ENCODE results near the gene LDLRAD3. TPM values are rescaled to one million over a fixed set of nuclear protein-coding genes. Genes with fewer than 3 reads are reported as not detected.

LDLRAD3 gene
- total RNA-seq, 1 donor from 2014 or later: 21.6 TPM

GRCh38 chr11:36214480-36214879 is 270.6 kb downstream of the LDLRAD3 start:
- no peak overlapping the region for H3K4me3 ChIP-seq
- no peaks in the 10 kb centered on the region for H3K4me1 ChIP-seq
- H3K36me3 ChIP-seq: no peaks in the 10 kb centered on the region
- H3K27ac ChIP-seq: no peak overlapping the region
- intact Hi-C loops (cut with DNase I): no loop called here
- H3K27me3 ChIP-seq: no peaks in the 10 kb centered on the region
- DNase-seq (ENCODE audit: low spot score in 2 of 2): no peak
- TF ChIP-seq, protein P1, sequence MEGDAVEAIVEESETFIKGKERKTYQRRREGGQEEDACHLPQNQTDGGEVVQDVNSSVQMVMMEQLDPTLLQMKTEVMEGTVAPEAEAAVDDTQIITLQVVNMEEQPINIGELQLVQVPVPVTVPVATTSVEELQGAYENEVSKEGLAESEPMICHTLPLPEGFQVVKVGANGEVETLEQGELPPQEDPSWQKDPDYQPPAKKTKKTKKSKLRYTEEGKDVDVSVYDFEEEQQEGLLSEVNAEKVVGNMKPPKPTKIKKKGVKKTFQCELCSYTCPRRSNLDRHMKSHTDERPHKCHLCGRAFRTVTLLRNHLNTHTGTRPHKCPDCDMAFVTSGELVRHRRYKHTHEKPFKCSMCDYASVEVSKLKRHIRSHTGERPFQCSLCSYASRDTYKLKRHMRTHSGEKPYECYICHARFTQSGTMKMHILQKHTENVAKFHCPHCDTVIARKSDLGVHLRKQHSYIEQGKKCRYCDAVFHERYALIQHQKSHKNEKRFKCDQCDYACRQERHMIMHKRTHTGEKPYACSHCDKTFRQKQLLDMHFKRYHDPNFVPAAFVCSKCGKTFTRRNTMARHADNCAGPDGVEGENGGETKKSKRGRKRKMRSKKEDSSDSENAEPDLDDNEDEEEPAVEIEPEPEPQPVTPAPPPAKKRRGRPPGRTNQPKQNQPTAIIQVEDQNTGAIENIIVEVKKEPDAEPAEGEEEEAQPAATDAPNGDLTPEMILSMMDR (IDR thresholded peaks at IDR 0.05): no peak
- peaks cover 0 to 3% of the 10 kb centered on the region in 2 donors for H3K9me3 ChIP-seq

DNA sequence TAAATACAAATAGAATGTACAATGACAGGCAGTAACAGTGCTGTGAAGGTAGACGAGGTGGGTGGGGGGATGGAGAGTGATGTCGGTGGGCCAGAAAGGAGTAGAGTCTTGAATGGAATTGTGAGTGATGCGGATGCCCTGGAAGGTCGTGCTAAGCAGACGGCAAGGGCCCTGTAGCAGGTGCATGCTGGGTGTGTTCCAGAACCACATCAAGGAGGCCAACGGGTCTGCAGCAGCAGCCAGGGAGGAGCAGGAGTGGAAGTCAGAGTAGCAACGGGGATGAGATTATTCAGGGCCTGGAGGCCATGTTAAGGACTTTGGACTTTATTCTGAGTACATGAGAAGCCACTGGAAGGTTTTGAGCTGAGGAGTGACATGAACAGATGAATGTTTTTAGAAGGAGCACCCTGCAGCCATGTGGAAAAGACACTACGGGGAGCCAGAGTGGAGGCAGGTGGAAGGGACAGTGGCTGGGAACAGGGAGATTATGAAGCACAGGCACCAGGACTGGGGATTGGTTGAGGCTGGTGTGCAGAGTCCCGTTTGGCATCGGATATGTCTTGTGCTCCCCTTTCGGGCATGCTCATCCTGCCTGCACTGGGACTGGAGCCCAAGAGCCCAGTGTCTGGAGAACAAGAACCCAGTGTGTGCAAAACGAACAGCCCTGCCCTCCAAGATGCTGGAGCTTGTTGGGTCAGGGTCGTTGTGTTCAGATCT is 271.3 kb downstream of the LDLRAD3 start:
- H3K36me3 ChIP-seq: no peaks in the 10 kb centered on the region
- intact Hi-C loops (cut with DNase I): no loop called here

DNA sequence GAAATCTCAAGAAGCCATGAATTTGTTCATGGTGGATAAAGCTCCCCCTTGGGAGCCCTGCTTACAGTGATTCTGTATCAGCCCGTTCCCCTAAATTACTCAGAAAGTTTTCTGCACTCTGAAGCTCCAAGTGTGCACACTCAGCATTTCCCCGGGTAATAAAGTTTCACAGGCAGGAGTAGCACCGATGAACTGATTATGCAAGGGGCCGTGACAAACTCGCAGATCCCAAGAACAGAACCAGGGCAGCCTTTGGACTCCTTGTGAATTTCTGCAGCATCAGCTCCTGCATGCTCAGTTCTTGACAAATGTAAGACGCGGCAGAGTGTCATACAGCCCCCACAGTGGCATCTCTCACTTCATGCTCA is 271.8 kb downstream of the LDLRAD3 start:
- intact Hi-C loops (cut with DNase I): no loop called here
- no peaks in the 10 kb centered on the region for H3K27me3 ChIP-seq

More for the DNA sequence above, 271.3 kb downstream of the LDLRAD3 start:
- Histone ChIP-seq H3K27ac (no peak overlapping the region), H3K27me3 (no peaks in the 10 kb centered on the region), H3K4me1 (no peaks in the 10 kb centered on the region), H3K9me3 (peaks cover 1 to 10% of the 10 kb centered on the region in 2 donors), H3K4me3 (no peak overlapping the region)
- TF ChIP-seq, protein P1 (IDR thresholded peaks at IDR 0.05): no peak
- DNase-seq (ENCODE audit: low spot score in 2 of 2): no peak

GRCh38 chr11:36216061-36216615 is 272.3 kb downstream of the LDLRAD3 start:
- H3K9me3 ChIP-seq: peaks cover 4 to 12% of the 10 kb centered on the region in 2 donors
- no peak for DNase-seq (ENCODE audit: low spot score in 2 of 2)
- H3K4me3 ChIP-seq: no peak overlapping the region
- intact Hi-C loops (cut with DNase I): no loop called here
- TF ChIP-seq, protein P1 (IDR thresholded peaks at IDR 0.05): no peak
- no peaks in the 10 kb centered on the region for H3K4me1 ChIP-seq
- H3K27me3 ChIP-seq: no peaks in the 10 kb centered on the region
- no peaks in the 10 kb centered on the region for H3K36me3 ChIP-seq
- no peak overlapping the region for H3K27ac ChIP-seq

More for the DNA sequence above, 271.8 kb downstream of the LDLRAD3 start:
- DNase-seq (ENCODE audit: low spot score in 2 of 2): no peak
- peaks cover 4 to 12% of the 10 kb centered on the region in 2 donors for H3K9me3 ChIP-seq
- H3K27ac ChIP-seq: no peak overlapping the region
- H3K4me1 ChIP-seq: no peaks in the 10 kb centered on the region
- TF ChIP-seq, protein P1 (IDR thresholded peaks at IDR 0.05): no peak
- H3K36me3 ChIP-seq: no peaks in the 10 kb centered on the region
- H3K4me3 ChIP-seq: no peak overlapping the region

- H3K4me1 ChIP-seq: no peaks in the 10 kb centered on the region
- TF ChIP-seq, protein P1 (IDR thresholded peaks at IDR 0.05): no peak
- H3K36me3 ChIP-seq: no peaks in the 10 kb centered on the region
- no peak for DNase-seq (ENCODE audit: low spot score in 2 of 2)
- no peaks in the 10 kb centered on the region for H3K27me3 ChIP-seq
- intact Hi-C loops (cut with DNase I): loop anchor here (2.0 kb wide), 1 partner anchor 18 kb away; no protein-coding TSS in a partner anchor
- H3K4me3 ChIP-seq: no peak overlapping the region
- peaks cover 4 to 12% of the 10 kb centered on the region in 2 donors for H3K9me3 ChIP-seq
- H3K27ac ChIP-seq: no peak overlapping the region
Observed at GRCh38 chr11:36218283-36218921, 274.5 kb downstream of the LDLRAD3 start.
